ENCODE results near the gene PPP6R3.
"Not testable (repeated sequence)": the region's sequence is repeated elsewhere in the genome, so short reads cannot be mapped to it uniquely, and the experiment has no call there.

PPP6R3 gene

GRCh38 chr11:68531129-68531693 lies 70.7 kb downstream of the PPP6R3 start:
- DNase-seq: no peak

- no peak for DNase-seq
Observed at GRCh38 chr11:68532727-68533369, 72.3 kb downstream of the PPP6R3 start.

- DNase-seq: no peak
Observed at GRCh38 chr11:68533945-68534344, 73.4 kb downstream of the PPP6R3 start.

- DNase-seq: no peak
Observed at GRCh38 chr11:68535098-68535497, 74.5 kb downstream of the PPP6R3 start.

GRCh38 chr11:68536706-68537105 lies 76.2 kb downstream of the PPP6R3 start:
- no peak for DNase-seq

- peak; percentile 20 for DNase-seq
Observed at GRCh38 chr11:68538025-68538424, 77.5 kb downstream of the PPP6R3 start.

- DNase-seq: no peak
Observed at GRCh38 chr11:68539395-68539794, 78.8 kb downstream of the PPP6R3 start.

- not testable (repeated sequence) for DNase-seq
Observed at GRCh38 chr11:68540504-68540903, 80.0 kb downstream of the PPP6R3 start.

GRCh38 chr11:68541116-68541515 lies 80.6 kb downstream of the PPP6R3 start:
- DNase-seq: no peak

- no peak for DNase-seq
Observed at GRCh38 chr11:68541991-68542390, 81.4 kb downstream of the PPP6R3 start.

GRCh38 chr11:68542617-68543016 lies 82.1 kb downstream of the PPP6R3 start:
- DNase-seq: no peak

GRCh38 chr11:68543594-68543993 lies 83.0 kb downstream of the PPP6R3 start:
- no peak for DNase-seq

GRCh38 chr11:68545347-68545746 lies 84.8 kb downstream of the PPP6R3 start:
- DNase-seq: no peak

GRCh38 chr11:68545796-68546195 lies 85.2 kb downstream of the PPP6R3 start:
- DNase-seq: no peak

- DNase-seq: no peak
Observed at GRCh38 chr11:68546555-68546954, 86.0 kb downstream of the PPP6R3 start.

- no peak for DNase-seq
Observed at GRCh38 chr11:68549789-68550484, 89.4 kb downstream of the PPP6R3 start.

GRCh38 chr11:68550485-68550817 lies 89.9 kb downstream of the PPP6R3 start:
- DNase-seq: no peak

- DNase-seq: no peak
Observed at GRCh38 chr11:68551223-68551622, 90.7 kb downstream of the PPP6R3 start.

- no peak for DNase-seq
Observed at GRCh38 chr11:68551777-68552176, 91.2 kb downstream of the PPP6R3 start.

GRCh38 chr11:68552542-68552941 lies 92.0 kb downstream of the PPP6R3 start:
- DNase-seq: no peak

GRCh38 chr11:68560216-68560615 lies 99.7 kb downstream of the PPP6R3 start:
- DNase-seq: no peak

- DNase-seq: no peak
Observed at GRCh38 chr11:68563454-68563853, 102.9 kb downstream of the PPP6R3 start.

- no peak for DNase-seq
Observed at GRCh38 chr11:68564261-68564660, 103.7 kb downstream of the PPP6R3 start.

GRCh38 chr11:68565768-68566167 lies 105.2 kb downstream of the PPP6R3 start:
- no peak for DNase-seq

- DNase-seq: no peak
Observed at GRCh38 chr11:68567553-68567952, 107.0 kb downstream of the PPP6R3 start.
